Non-pigmented ciliary epithelial cell (primary cell): ENCODE data around the gene SERPINA10.
"Not testable (repeated sequence)": the region's sequence is repeated elsewhere in the genome, so short reads cannot be mapped to it uniquely, and the experiment has no call there.

Experiments used
- DNase-seq: peaks from one replicate; pipeline ENCODE4 v3.0.0-alpha.2; 2010; ENCODE audit warnings: low read depth

Gene SERPINA10

DNA sequence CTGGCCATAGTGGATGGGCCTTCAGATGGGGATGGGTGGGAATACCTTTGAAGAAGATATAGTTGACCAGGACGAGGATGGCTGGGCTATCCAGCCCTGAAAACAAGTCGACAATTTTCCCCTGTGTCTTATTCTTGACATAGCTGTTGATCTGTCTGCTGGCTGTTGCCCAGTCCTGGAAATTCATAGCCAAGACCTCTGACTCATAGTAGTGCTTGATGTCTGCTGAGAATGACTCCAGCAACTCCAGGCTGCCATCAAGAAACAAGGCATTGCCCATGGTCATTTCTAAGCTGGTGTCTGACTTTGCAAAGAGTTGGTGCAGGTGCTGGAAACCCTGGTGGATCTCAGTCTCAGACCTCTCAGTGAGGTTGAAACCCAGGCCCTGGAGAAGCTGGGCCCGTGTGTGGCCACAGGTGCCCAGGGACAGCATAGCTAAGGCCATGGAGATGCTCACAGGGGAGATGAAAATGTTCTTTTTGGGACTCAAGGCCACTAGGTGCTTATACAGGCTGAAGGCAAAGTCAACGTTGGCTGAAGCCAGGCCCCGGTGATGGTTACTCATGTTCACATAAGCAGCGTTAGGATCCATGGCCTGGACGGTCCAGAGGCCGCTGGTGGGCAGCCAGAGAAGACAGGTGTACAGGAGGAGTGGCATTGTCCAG, 21.1 kb upstream of the SERPINA10 start:
- no peak for DNase-seq

DNA sequence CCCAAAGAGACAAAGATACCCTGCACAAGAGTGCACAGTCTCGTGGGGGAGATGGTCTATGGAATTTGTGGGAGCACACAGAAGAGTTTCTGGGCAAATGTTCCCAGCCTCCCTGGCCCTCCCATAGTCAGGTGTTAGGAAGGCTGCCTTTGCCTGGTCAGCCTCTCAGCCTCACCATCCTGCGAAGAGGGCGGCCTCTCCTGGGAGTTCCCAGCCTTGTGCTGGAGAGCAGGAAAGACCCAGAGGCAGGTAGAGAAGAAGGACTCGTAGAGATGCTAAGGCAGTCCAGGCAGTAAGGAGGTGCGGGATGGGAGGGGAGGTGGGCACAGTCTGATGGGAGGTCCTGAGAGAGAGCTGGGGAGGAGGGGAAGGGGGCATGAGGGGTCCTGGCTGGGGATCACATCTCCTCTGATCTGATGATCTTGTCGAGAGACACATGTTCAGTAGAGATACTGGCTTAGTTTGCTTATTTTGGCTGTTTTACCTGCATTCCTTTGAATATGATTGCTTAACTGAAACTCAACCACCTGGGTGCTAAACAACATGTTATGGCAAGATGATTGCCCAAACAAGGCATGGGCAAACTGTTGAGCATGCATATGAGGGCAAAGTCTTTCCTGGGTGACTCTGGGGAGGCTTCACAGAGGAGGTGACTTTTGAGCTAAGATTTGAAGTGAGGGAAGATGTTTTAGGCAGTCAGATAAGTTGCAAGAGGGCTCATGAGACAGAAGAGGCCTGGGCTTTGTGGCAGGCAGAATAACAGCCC, 19.6 kb upstream of the SERPINA10 start:
- no peak for DNase-seq

- DNase-seq, result no peak
Measured at GRCh38 chr14:94310248-94310647, 17.2 kb upstream of the SERPINA10 start.

DNA sequence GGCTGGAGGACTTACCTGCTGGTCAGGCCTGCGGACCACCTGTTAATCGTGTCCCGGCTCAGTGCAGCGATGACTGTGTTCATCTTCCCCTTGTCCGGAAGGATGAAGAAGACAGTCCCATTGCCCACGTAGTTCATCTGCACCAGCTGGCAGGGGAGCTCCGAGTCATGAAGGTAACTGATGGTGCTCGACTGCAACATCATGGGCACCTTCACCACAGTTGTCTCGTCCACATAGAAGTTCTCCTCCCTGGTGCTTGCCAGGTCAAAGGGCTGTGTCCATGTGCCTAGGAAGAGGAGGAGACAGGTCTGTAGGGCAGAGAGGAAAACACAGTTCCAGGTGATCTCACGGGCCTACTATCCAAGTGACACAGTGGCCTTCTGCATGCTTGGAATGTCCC, 16.7 kb upstream of the SERPINA10 start:
- DNase-seq, result no peak

- DNase-seq, result no peak
Measured at GRCh38 chr14:94307410-94307992, 14.4 kb upstream of the SERPINA10 start.

- DNase-seq, result no peak
Measured at GRCh38 chr14:94306047-94306978, 13.2 kb upstream of the SERPINA10 start.

- DNase-seq, result no peak
Measured at GRCh38 chr14:94305620-94306019, 12.6 kb upstream of the SERPINA10 start.

DNA sequence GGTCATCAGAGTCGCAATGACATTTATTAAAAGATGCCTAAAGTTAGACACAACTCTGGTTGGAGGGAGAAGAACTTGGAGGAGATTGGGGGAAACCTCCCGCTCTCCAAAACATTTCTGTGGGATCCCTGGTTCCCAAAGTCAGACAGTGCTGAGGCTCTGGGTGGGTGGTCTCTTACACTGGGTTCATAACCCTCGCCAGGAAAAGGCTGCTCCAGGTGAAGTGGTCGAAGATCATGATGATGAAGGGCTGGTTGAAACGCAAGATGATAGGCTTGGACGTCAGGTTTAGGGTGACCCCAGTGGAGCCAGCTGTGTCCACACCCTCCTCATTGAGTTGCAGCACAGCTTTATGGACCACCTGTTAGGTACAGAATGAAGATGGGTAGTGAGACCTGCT, 11.2 kb upstream of the SERPINA10 start:
- no peak for DNase-seq

DNA sequence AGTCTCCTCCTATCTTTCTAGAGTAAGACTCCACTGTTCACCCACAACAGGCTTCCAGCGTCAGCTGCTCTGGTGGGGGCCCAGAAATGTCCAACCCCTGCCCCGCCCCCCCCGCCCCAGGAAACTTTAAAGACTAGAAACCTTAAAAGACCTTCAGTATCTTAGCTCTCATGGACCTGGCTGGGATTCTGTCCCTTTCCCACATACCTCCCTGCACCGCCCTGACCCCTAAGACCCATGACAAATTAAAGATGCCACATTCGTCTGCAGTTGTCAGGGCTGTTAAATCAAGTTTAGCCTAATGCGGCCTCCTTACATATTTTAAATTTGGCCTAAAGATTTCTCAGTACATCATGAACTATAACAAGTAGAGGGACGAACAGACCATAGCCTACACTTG, 10.0 kb upstream of the SERPINA10 start:
- DNase-seq, result no peak

DNA sequence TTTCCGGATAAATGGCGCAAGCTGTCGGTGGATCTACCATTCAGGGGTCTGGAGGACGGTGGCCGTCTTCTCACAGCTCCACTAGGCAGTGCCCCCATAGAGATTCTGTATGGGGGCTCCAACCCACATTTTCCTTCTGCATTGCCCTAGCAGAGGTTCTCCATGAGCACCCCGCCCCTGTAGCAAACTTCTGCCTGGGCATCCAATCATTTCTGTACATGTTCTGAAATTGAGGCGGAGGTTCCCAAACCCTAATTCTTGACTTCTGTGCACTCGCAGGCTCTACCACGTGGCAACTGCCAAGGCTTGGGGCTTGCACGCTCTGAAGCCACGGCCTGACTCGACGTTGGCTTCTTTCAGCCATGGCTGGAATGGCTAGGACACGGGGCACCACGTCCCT, 5.1 kb upstream of the SERPINA10 start:
- DNase-seq, result no peak

DNA sequence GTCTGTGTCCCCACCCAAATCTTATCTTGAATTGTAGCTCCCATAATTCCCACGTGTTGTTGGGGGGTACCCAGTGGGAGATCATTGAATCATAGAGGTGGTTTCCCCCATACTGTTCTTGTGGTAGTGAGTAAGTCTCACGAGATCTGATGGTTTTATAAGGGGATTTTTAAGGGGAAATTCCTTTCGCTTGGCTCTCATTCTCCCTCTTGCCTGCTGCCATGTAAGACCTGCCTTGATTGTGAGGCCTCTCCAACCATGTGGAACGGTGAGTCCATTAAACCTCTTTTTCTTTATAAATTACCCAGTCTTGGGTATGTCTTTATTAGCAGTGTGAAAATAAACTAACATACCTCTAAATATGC, 3.1 kb upstream of the SERPINA10 start:
- not testable (repeated sequence) for DNase-seq

GRCh38 chr14:94295360-94296180, 2.5 kb upstream of the SERPINA10 start:
- no peak for DNase-seq

DNA sequence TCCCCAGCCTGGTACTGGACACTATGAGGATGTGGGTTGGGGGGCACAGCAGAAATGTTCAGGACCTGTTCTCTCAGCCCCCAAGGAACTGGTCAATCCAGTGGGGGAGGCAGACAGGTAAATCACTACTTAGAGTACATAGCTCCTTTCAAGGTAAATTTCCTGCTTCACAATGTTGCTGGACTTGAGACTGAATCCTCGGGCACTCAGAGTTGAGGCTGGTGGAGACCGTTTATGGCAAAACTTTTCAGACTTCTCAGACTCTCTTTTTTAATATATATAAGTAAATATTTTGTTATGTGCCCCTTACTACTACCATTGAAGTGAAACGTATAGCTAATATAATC, 483 bp upstream of the SERPINA10 start:
- DNase-seq, result no peak

DNA sequence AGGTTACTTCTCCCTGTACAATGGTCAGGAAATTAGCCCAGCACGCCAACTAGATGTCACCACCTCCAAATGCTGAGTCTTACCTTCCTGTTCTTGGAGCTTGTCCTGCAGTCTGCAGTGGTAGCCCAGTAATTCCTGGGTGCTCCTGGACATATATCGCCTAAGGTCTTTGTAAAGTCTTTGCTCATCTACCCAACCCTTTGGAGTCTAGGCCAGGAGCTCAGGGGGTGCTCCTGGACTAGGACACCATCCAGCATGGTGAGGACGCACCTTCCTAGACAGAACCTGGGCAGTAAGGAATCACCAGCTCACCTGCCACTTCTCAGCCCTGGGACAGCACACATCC, 569 bp downstream of the SERPINA10 start:
- no peak for DNase-seq

- no peak for DNase-seq
Measured at GRCh38 chr14:94291906-94292525, 1.1 kb downstream of the SERPINA10 start.

- DNase-seq, result no peak
Measured at GRCh38 chr14:94291159-94291905, 1.7 kb downstream of the SERPINA10 start.

GRCh38 chr14:94290197-94290596, 2.9 kb downstream of the SERPINA10 start:
- DNase-seq, result no peak

DNA sequence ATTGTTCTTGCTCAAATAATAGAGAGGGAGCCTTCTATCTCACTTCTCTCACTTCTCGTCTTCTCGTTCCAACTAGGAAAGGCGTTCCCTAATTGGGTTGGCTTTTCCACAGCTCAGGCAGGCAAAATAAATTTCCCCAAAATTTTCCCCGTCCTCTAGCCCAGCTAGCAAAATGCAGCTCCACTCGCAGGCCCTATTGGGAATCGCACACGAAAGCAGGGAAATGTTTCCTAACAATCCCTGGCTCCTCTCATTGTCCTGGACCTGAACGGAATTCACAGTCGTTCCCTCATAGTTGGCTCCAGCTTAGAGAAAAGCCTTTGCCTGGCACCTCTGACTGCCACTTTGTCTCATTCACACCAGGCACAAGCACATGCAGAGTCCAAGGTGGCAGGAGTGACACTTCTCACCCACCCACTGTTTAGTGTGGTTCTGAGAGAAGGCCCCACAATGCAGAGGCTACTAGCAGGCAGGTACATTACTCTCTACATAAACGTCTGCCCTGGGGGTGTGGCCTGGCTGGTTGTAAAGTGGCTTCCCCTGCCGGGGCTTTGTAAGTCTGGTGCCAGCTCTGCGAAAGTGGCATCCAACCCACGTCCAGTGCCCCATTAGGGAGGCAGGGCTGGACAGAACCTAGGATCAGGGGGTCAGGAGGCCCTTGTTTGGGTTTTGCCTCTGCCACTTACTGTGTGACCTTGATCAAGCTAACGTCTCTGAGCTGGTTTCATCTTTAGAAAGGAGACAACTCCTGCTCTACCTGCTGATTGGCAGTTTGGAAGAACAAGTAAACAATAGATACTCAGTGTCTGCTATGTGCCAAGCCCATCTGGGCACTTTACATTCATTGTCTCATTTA, 4.2 kb downstream of the SERPINA10 start:
- DNase-seq, result no peak

DNA sequence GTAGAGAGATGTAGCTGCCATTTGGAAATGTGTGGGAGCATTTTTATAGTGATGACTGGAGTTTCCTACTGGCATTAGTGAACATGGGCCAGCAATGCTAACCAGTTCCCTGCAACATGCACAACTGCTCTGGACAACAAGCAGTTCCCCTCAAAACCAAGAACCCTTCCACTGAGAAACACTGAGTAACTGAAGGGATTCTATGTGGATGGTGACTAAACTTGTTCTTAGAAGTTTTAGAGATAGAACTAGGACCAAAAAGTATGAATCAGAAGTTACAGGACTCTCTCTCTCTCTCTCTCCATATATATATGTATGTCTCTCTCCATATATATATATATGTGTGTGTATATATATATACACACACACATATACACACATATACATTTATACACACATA, 7.9 kb downstream of the SERPINA10 start:
- DNase-seq, result no peak

- no peak for DNase-seq
Measured at GRCh38 chr14:94284221-94284620, 8.8 kb downstream of the SERPINA10 start.
